GM23338 (cell line): ENCODE measurements around the gene PROS1. TPM values are rescaled to one million over a fixed set of nuclear protein-coding genes. Genes with fewer than 3 reads are reported as not detected.

Experiments
- ATAC-seq: fragments of 200-7000 bp; cut with Tn5 transposase; 3 replicates; pipeline ENCODE4 v1.9.1; 2020
- DNase-seq: peaks from one replicate; pipeline ENCODE4 v3.0.0-alpha.2; 2015; ENCODE audit warnings: low spot score
- H2AFZ ChIP-seq: fragments of 200-600 bp; sonication (generic); 2 replicates; pipeline ENCODE4 v1.8.0; 2016; ENCODE audit warnings: antibody characterized with exemption, mild to moderate bottlenecking, moderate library complexity
- H3F3A ChIP-seq: fragments of 200-600 bp; sonication (generic); replicated peaks from 2 replicates; pipeline ENCODE4 v1.8.0; 2017; ENCODE audit warnings: antibody characterized with exemption, mixed run types, low read depth
- H3K27ac ChIP-seq: fragments of 200-600 bp; sonication (generic); 2 replicates; pipeline ENCODE4 v1.6.1; 2016; ENCODE audit warnings: low read depth
- H3K27me3 ChIP-seq: fragments of 200-600 bp; sonication (generic); 2 replicates; pipeline ENCODE4 v1.8.0; 2016; ENCODE audit warnings: mild to moderate bottlenecking, mixed run types, moderate library complexity; ENCODE audit not compliant: insufficient read depth
- H3K36me3 ChIP-seq: fragments of 200-600 bp; sonication (generic); 2 replicates; pipeline ENCODE4 v1.8.0; 2016; ENCODE audit warnings: mild to moderate bottlenecking; ENCODE audit not compliant: insufficient read depth
- H3K4me1 ChIP-seq: fragments of 200-600 bp; sonication (generic); 2 replicates; pipeline ENCODE4 v1.8.0; 2016; ENCODE audit warnings: mild to moderate bottlenecking, moderate library complexity; ENCODE audit not compliant: insufficient read depth
- H3K4me2 ChIP-seq: fragments of 200-600 bp; sonication (generic); 2 replicates; pipeline ENCODE4 v1.7.1; 2017; ENCODE audit warnings: mixed run types
- H3K4me3 ChIP-seq: fragments of 200-600 bp; sonication (generic); 2 replicates; pipeline ENCODE4 v1.6.1; 2016; ENCODE audit warnings: mixed run types
- H3K79me2 ChIP-seq: fragments of 200-600 bp; sonication (generic); replicated peaks from 2 replicates; pipeline ENCODE4 v1.8.0; 2017; ENCODE audit warnings: mild to moderate bottlenecking; ENCODE audit not compliant: insufficient read depth
- H3K9me2 ChIP-seq: fragments of 200-600 bp; sonication (generic); 2 replicates; pipeline ENCODE4 v1.8.0; 2017; ENCODE audit not compliant: insufficient read depth
- H4K20me1 ChIP-seq: fragments of 200-600 bp; sonication (generic); replicated peaks from 2 replicates; pipeline ENCODE4 v1.8.0; 2017; ENCODE audit warnings: mild to moderate bottlenecking; ENCODE audit not compliant: insufficient read depth
- H3K27ac Mint-ChIP-seq: 2 replicates; pipeline ENCODE4 v1.8.0; 2020; ENCODE audit warnings: inconsistent platforms, mild to moderate bottlenecking, moderate library complexity, mixed read lengths
- H3K27me3 Mint-ChIP-seq: 3 replicates; pipeline ENCODE4 v1.8.0; 2022; ENCODE audit warnings: low read depth, mild to moderate bottlenecking, moderate library complexity, mixed read lengths, inconsistent platforms; ENCODE audit not compliant: insufficient read depth, poor library complexity
- H3K36me3 Mint-ChIP-seq: 3 replicates; pipeline ENCODE4 v1.8.0; 2021; ENCODE audit warnings: low read depth, mild to moderate bottlenecking, inconsistent platforms, moderate library complexity, mixed read lengths
- H3K4me1 Mint-ChIP-seq: 3 replicates; pipeline ENCODE4 v1.8.0; 2020; ENCODE audit warnings: mild to moderate bottlenecking, inconsistent platforms, mixed read lengths
- H3K4me3 Mint-ChIP-seq: 3 replicates; pipeline ENCODE4 v1.8.0; 2021; ENCODE audit warnings: moderate library complexity, mild to moderate bottlenecking, inconsistent platforms, mixed read lengths
- H3K9me3 Mint-ChIP-seq: 3 replicates; pipeline ENCODE4 v1.8.0; 2020; ENCODE audit warnings: moderate library complexity, mild to moderate bottlenecking, inconsistent platforms, mixed read lengths
- CREB1 ChIP-seq: fragments of 250-450 bp; sonication (Bioruptor Pico); IDR thresholded peaks from 2 replicates; pipeline ENCODE4 v1.5.0; 2020; ENCODE audit warnings: low read depth, mild to moderate bottlenecking, moderate library complexity
- CTCF ChIP-seq, 2 experiments: fragments of 200-600 bp in 1 of 2; sonication (generic) in 1 of 2; conservative IDR thresholded peaks; 2 replicates each; pipeline versions ENCODE4 v1.5.1 to v1.6.1; 2016 to 2017; ENCODE audit warnings: antibody characterized with exemption in 2 of 2, low read depth in 2 of 2, mild to moderate bottlenecking in 2 of 2, moderate library complexity in 1 of 2
- ETS1 ChIP-seq: IDR thresholded peaks from 2 replicates; pipeline ENCODE4 v1.6.1; 2016; ENCODE audit warnings: antibody characterized with exemption
- EZH2 ChIP-seq: fragments of 200-600 bp; sonication (generic); IDR thresholded peaks from one replicate; pipeline ENCODE4 v1.8.0; 2017; ENCODE audit warnings: antibody characterized with exemption, mild to moderate bottlenecking, low read depth; ENCODE audit not compliant: unreplicated experiment
- EZH2phosphoT487 ChIP-seq: fragments of 200-600 bp; sonication (generic); IDR thresholded peaks from one replicate; pipeline ENCODE4 v1.8.1; 2018; ENCODE audit warnings: antibody characterized with exemption; ENCODE audit not compliant: unreplicated experiment
- JUNB ChIP-seq: IDR thresholded peaks from one replicate; pipeline ENCODE4 v1.6.1; 2016; ENCODE audit warnings: antibody characterized with exemption; ENCODE audit not compliant: unreplicated experiment
- NANOG ChIP-seq: IDR thresholded peaks from 2 replicates; pipeline ENCODE4 v1.6.1; 2016; ENCODE audit warnings: antibody characterized with exemption, borderline replicate concordance
- POLR2AphosphoS5 ChIP-seq: IDR thresholded peaks from 2 replicates; pipeline ENCODE4 v1.6.1; 2016; ENCODE audit warnings: antibody characterized with exemption, low read depth
- REST ChIP-seq: IDR thresholded peaks from one replicate; pipeline ENCODE4 v1.6.1; 2018; ENCODE audit warnings: antibody characterized with exemption; ENCODE audit not compliant: unreplicated experiment
- STAT1 ChIP-seq: IDR thresholded peaks from one replicate; pipeline ENCODE4 v1.6.1; 2016; ENCODE audit warnings: antibody characterized with exemption; ENCODE audit not compliant: unreplicated experiment
- ZNF114 ChIP-seq: fragments of 250-450 bp; sonication (Bioruptor Pico); IDR thresholded peaks from 2 replicates; pipeline ENCODE4 v1.5.0; 2020; ENCODE audit warnings: mild to moderate bottlenecking, moderate library complexity
- polyA plus RNA-seq: library from polyadenylated mRNA; unstranded; fragments of >200 nt; fragmentation: Nextera tagmentation; extraction: Ambion mirVana; gene quantifications from 2 replicates; pipeline ENCODE4 v1.2.1, GENCODE V29; 2016
- total RNA-seq: library from RNA; depleted of rRNA; stranded (reverse); fragments of >200 nt; shearing (Covaris generic); gene quantifications from 2 replicates; pipeline ENCODE4 v1.2.3, GENCODE V29; 2014

PROS1 gene
- total and polyA plus RNA-seq, 2 experiments from 2014 or later: 1.8 to 4.1 TPM

- TF ChIP-seq CTCF (conservative IDR thresholded peaks at IDR 0.05; ENCODE audit: low read depth in 2 of 2) (no peak), ETS1 (no peak)
Observed at GRCh38 chr3:93991631-93992030, 17.9 kb upstream of the PROS1 start (continued).

- no peak for ATAC-seq
- Mint-ChIP-seq H3K36me3 (no peaks in the 10 kb centered on the region), H3K27me3 (no peaks in the 10 kb centered on the region), H3K27ac (no peak overlapping the region), H3K4me1 (peaks cover 5% of the 10 kb centered on the region; the same call in 2 of the 3 replicates), H3K4me3 (no peak overlapping the region), H3K9me3 (no peaks in the 10 kb centered on the region)
- H3K4me1 ChIP-seq: peaks cover 6% of the 10 kb centered on the region
- H4K20me1 ChIP-seq: peaks cover 3% of the 10 kb centered on the region; the same call in 1 of the 2 replicates
- no peak for DNase-seq
- H3K27ac ChIP-seq: no peak overlapping the region
- H3K9me2 ChIP-seq: no peaks in the 10 kb centered on the region
- peaks cover 35% of the 10 kb centered on the region for H3K79me2 ChIP-seq
- H3K4me3 ChIP-seq: no peak overlapping the region
- no peak overlapping the region for H3K4me2 ChIP-seq
- no peak overlapping the region for H2AFZ ChIP-seq
- H3K36me3 ChIP-seq: no peaks in the 10 kb centered on the region
- H3F3A ChIP-seq: no peaks in the 10 kb centered on the region
- no peaks in the 10 kb centered on the region for H3K27me3 ChIP-seq
- no peak for TF ChIP-seq EZH2
- TF ChIP-seq JUNB: no peak
- TF ChIP-seq REST: no peak
- TF ChIP-seq NANOG: no peak
- no peak for TF ChIP-seq POLR2AphosphoS5
- TF ChIP-seq CTCF (conservative IDR thresholded peaks at IDR 0.05; ENCODE audit: low read depth in 2 of 2): no peak
- TF ChIP-seq STAT1: no peak
- no peak for TF ChIP-seq EZH2phosphoT487
- TF ChIP-seq ZNF114 (CRISPR knock-in tag): no peak
- TF ChIP-seq CREB1: no peak
Observed at GRCh38 chr3:93989241-93989640, 15.5 kb upstream of the PROS1 start.
